Measurements from ENCODE around the gene ADAR.

- TF ChIP-seq CTCF (IDR thresholded peaks at IDR 0.05; ENCODE audit: borderline replicate concordance, extremely low read depth, low read length, poor library complexity, severe bottlenecking) (no peak), EZH2 (IDR thresholded peaks at IDR 0.05; ENCODE audit: borderline replicate concordance, low read depth, low read length, severe bottlenecking) (no peak)
Measured at GRCh38 chr1:154553056-154554030, 54.6 kb downstream of the ADAR start.

Measured in DND-41 (cell line).